H1 (cell line): ENCODE data around the gene AP1M2. TPM values are rescaled to one million over a fixed set of nuclear protein-coding genes. Genes with fewer than 3 reads are reported as not detected.

ENCODE experiments used
- CHD7 ChIP-seq: fragments of 300-600 bp; sonication (generic); IDR thresholded peaks from 2 replicates; pipeline ENCODE4 v1.7.1; 2012; ENCODE audit warnings: low read length, moderate library complexity, mild to moderate bottlenecking, inconsistent platforms; ENCODE audit not compliant: insufficient replicate concordance
- JUN ChIP-seq: IDR thresholded peaks from 2 replicates; pipeline ENCODE4 v1.6.1; 2011; ENCODE audit warnings: low read depth, mild to moderate bottlenecking, improper control_type of control experiment, low read length
- PHF8 ChIP-seq: fragments of 200-600 bp; sonication (generic); conservative IDR thresholded peaks from 2 replicates; pipeline ENCODE4 v1.7.1; 2012; ENCODE audit warnings: low read depth, mild to moderate bottlenecking, inconsistent platforms, low read length, moderate library complexity
- RXRA ChIP-seq: IDR thresholded peaks from 2 replicates; pipeline ENCODE4 v1.6.1; 2011; ENCODE audit warnings: low read depth, mild to moderate bottlenecking, low read length, moderate library complexity; ENCODE audit not compliant: insufficient read depth
- polyA plus RNA-seq, 7 experiments: library from polyadenylated mRNA; depleted of rRNA in 3 of 7; stranded (reverse) in 5 of 7; unstranded in 2 of 7; fragments of >200 nt in 5 of 7; fragments of 200-250 nt in 2 of 7; gene quantifications; 1 replicate in 5 of 7; 2 replicates in 1 of 7; 4 replicates in 1 of 7; pipeline versions ENCODE4 v1.2.1 to v1.2.3, GENCODE V29; 2011 to 2013; ENCODE audit warnings: missing spikeins in 2 of 7, mixed read lengths in 2 of 7
- total RNA-seq: library from RNA; stranded (reverse); fragmentation: NEBNext Ultra II Directional; extraction: Animal tissue kit (Norgen Biotek cat#: 25700); gene quantifications from 2 replicates; pipeline ENCODE4 v1.2.1, GENCODE V29; 2021

The AP1M2 gene
- total and polyA plus RNA-seq, 2 of the 8 experiments (the other 6 are each of a cell fraction or from before 2014, with no cell fraction given), result 140 to 161 TPM

- TF ChIP-seq CHD7 (no peak), JUN (no peak), RXRA (no peak), PHF8 (no peak)
Observed at GRCh38 chr19:10574462-10574861, 12.7 kb downstream of the AP1M2 start (continued).
